Fibroblast of the aortic adventitia (primary cell): ENCODE data around the gene TACC2. TPM values are rescaled to one million over a fixed set of nuclear protein-coding genes. Genes with fewer than 3 reads are reported as not detected.

Experiments
- DNase-seq: peaks from one replicate; pipeline ENCODE4 v3.0.0-alpha.2; 2010; ENCODE audit warnings: low read depth
- H3K4me3 ChIP-seq: 2 replicates; pipeline ENCODE4 v1.5.1; 2011; ENCODE audit warnings: low read depth, mild to moderate bottlenecking, control low read depth, low read length, moderate library complexity
- CTCF ChIP-seq: IDR thresholded peaks from 2 replicates; pipeline ENCODE4 v1.5.1; 2011; ENCODE audit warnings: mild to moderate bottlenecking, low read length, control low read depth, inconsistent platforms; ENCODE audit not compliant: insufficient read depth
- total RNA-seq: library from RNA; depleted of rRNA; stranded (reverse); fragments of >200 nt; gene quantifications from 2 replicates; pipeline ENCODE4 v1.2.3, GENCODE V29; 2012; ENCODE audit warnings: low replicate concordance

TACC2 gene
- total RNA-seq, 1 donor = 9.2 TPM

- no peak for DNase-seq
- no peak for TF ChIP-seq CTCF
- H3K4me3 ChIP-seq = no peak overlapping the region
Observed at GRCh38 chr10:122165484-122166276, 176.7 kb downstream of the TACC2 start.

GRCh38 chr10:122168101-122168500, 179.1 kb downstream of the TACC2 start:
- no peak for DNase-seq
- no peak overlapping the region for H3K4me3 ChIP-seq
- TF ChIP-seq CTCF = no peak

- no peak for DNase-seq
- no peak overlapping the region for H3K4me3 ChIP-seq
- no peak for TF ChIP-seq CTCF
Observed at GRCh38 chr10:122168598-122169394, 179.8 kb downstream of the TACC2 start.

GRCh38 chr10:122170802-122171201, 181.8 kb downstream of the TACC2 start:
- TF ChIP-seq CTCF = no peak
- H3K4me3 ChIP-seq = no peak overlapping the region
- no peak for DNase-seq

- DNase-seq = no peak
- no peak for TF ChIP-seq CTCF
- H3K4me3 ChIP-seq = no peak overlapping the region
Observed at GRCh38 chr10:122171302-122172075, 182.5 kb downstream of the TACC2 start.

GRCh38 chr10:122172361-122173008, 183.5 kb downstream of the TACC2 start:
- peak; percentile 20 for DNase-seq
- TF ChIP-seq CTCF = no peak
- no peak overlapping the region for H3K4me3 ChIP-seq
